Activated T-helper 17 cell treated with anti-CD3 and anti-CD28 coated beads, Interleukin-2, amount 50 U/mL, for 72 hours (primary cell): Measurements from ENCODE around the gene SLC29A3. TPM values are rescaled to one million over a fixed set of nuclear protein-coding genes. Genes with fewer than 3 reads are reported as not detected.

Source experiments
- ATAC-seq: fragments of 150-1000 bp; cut with Tn5 transposase; replicated peaks from 2 replicates; pipeline ENCODE4 v1.10.0; 2021; ENCODE audit warnings: mild to moderate bottlenecking, moderate library complexity
- H3K27ac Mint-ChIP-seq: one replicate; pipeline ENCODE4 v1.8.0; 2022; ENCODE audit warnings: mixed read lengths
- H3K27me3 Mint-ChIP-seq: one replicate; pipeline ENCODE4 v1.8.0; 2022; ENCODE audit warnings: mixed read lengths
- H3K36me3 Mint-ChIP-seq: one replicate; pipeline ENCODE4 v1.8.0; 2022; ENCODE audit warnings: low read depth, mild to moderate bottlenecking, mixed read lengths
- H3K4me1 Mint-ChIP-seq: one replicate; pipeline ENCODE4 v1.8.0; 2022; ENCODE audit warnings: mixed read lengths
- H3K4me3 Mint-ChIP-seq: one replicate; pipeline ENCODE4 v1.8.0; 2022; ENCODE audit warnings: mild to moderate bottlenecking, mixed read lengths
- H3K9me3 Mint-ChIP-seq: one replicate; pipeline ENCODE4 v1.8.0; 2022; ENCODE audit warnings: mixed read lengths
- total RNA-seq, 2 donors: library from RNA; stranded (reverse); gene quantifications; one replicate each; pipeline ENCODE4 v1.2.3, GENCODE V29; 2022

Gene SLC29A3
- total RNA-seq, 2 donors from 2014 or later, result 2.7 to 3.4 TPM

- Mint-ChIP-seq H3K36me3 (peaks cover 30% of the 10 kb centered on the region), H3K27me3 (no peaks in the 10 kb centered on the region), H3K4me3 (no peak overlapping the region), H3K27ac (no peak overlapping the region), H3K4me1 (no peaks in the 10 kb centered on the region), H3K9me3 (no peaks in the 10 kb centered on the region)
- no peak for ATAC-seq
Measured at GRCh38 chr10:71363936-71364335, 44.9 kb downstream of the SLC29A3 start.

GRCh38 chr10:71365366-71365765, 46.3 kb downstream of the SLC29A3 start:
- Mint-ChIP-seq H3K27me3 (no peaks in the 10 kb centered on the region), H3K9me3 (no peaks in the 10 kb centered on the region), H3K4me1 (no peaks in the 10 kb centered on the region), H3K36me3 (peaks cover 21% of the 10 kb centered on the region), H3K4me3 (no peak overlapping the region), H3K27ac (no peak overlapping the region)
- no peak for ATAC-seq

- Mint-ChIP-seq H3K4me1 (no peaks in the 10 kb centered on the region), H3K4me3 (no peak overlapping the region), H3K36me3 (peaks cover 19% of the 10 kb centered on the region), H3K9me3 (no peaks in the 10 kb centered on the region), H3K27me3 (peaks cover 5% of the 10 kb centered on the region), H3K27ac (no peak overlapping the region)
- ATAC-seq, result no peak
Measured at GRCh38 chr10:71366690-71367089, 47.6 kb downstream of the SLC29A3 start.

- Mint-ChIP-seq H3K27me3 (peaks cover 5% of the 10 kb centered on the region), H3K27ac (no peak overlapping the region), H3K36me3 (peaks cover 13% of the 10 kb centered on the region), H3K9me3 (no peaks in the 10 kb centered on the region), H3K4me3 (no peak overlapping the region), H3K4me1 (no peaks in the 10 kb centered on the region)
- no peak for ATAC-seq
Measured at GRCh38 chr10:71367271-71367670, 48.2 kb downstream of the SLC29A3 start.

GRCh38 chr10:71368176-71368575, 49.1 kb downstream of the SLC29A3 start:
- H3K4me1 Mint-ChIP-seq, result no peaks in the 10 kb centered on the region
- H3K27ac Mint-ChIP-seq, result no peak overlapping the region
- ATAC-seq, result no peak
- H3K9me3 Mint-ChIP-seq, result no peaks in the 10 kb centered on the region
- no peak overlapping the region for H3K4me3 Mint-ChIP-seq
- peaks cover 7% of the 10 kb centered on the region for H3K36me3 Mint-ChIP-seq
- H3K27me3 Mint-ChIP-seq, result peaks cover 5% of the 10 kb centered on the region

GRCh38 chr10:71368643-71369042, 49.6 kb downstream of the SLC29A3 start:
- Mint-ChIP-seq H3K27me3 (peaks cover 5% of the 10 kb centered on the region), H3K4me3 (no peak overlapping the region), H3K4me1 (no peaks in the 10 kb centered on the region), H3K27ac (no peak overlapping the region), H3K36me3 (peaks cover 7% of the 10 kb centered on the region), H3K9me3 (no peaks in the 10 kb centered on the region)
- ATAC-seq, result no peak

GRCh38 chr10:71369602-71370001, 50.5 kb downstream of the SLC29A3 start:
- no peaks in the 10 kb centered on the region for H3K9me3 Mint-ChIP-seq
- no peak overlapping the region for H3K4me3 Mint-ChIP-seq
- H3K27me3 Mint-ChIP-seq, result peaks cover 5% of the 10 kb centered on the region
- peaks cover 5% of the 10 kb centered on the region for H3K36me3 Mint-ChIP-seq
- H3K27ac Mint-ChIP-seq, result no peak overlapping the region
- no peak for ATAC-seq
- H3K4me1 Mint-ChIP-seq, result no peaks in the 10 kb centered on the region

GRCh38 chr10:71370031-71370430, 51.0 kb downstream of the SLC29A3 start:
- Mint-ChIP-seq H3K4me3 (no peak overlapping the region), H3K27ac (no peak overlapping the region), H3K27me3 (peaks cover 5% of the 10 kb centered on the region), H3K4me1 (no peaks in the 10 kb centered on the region), H3K9me3 (no peaks in the 10 kb centered on the region), H3K36me3 (peaks cover under 1% of the 10 kb centered on the region)
- ATAC-seq, result no peak

GRCh38 chr10:71371750-71372166, 52.7 kb downstream of the SLC29A3 start:
- Mint-ChIP-seq H3K27ac (no peak overlapping the region), H3K4me3 (no peak overlapping the region), H3K4me1 (no peaks in the 10 kb centered on the region), H3K36me3 (no peaks in the 10 kb centered on the region), H3K9me3 (no peaks in the 10 kb centered on the region), H3K27me3 (peaks cover 5% of the 10 kb centered on the region)
- peak; percentile 74 for ATAC-seq

GRCh38 chr10:71372882-71373495, 53.9 kb downstream of the SLC29A3 start:
- Mint-ChIP-seq H3K27me3 (peaks cover 5% of the 10 kb centered on the region), H3K4me1 (peaks cover 6% of the 10 kb centered on the region), H3K9me3 (no peaks in the 10 kb centered on the region), H3K27ac (no peak overlapping the region), H3K36me3 (no peaks in the 10 kb centered on the region), H3K4me3 (no peak overlapping the region)
- ATAC-seq, result no peak

- Mint-ChIP-seq H3K36me3 (no peaks in the 10 kb centered on the region), H3K4me1 (peaks cover 6% of the 10 kb centered on the region), H3K9me3 (no peaks in the 10 kb centered on the region), H3K27ac (no peak overlapping the region), H3K4me3 (no peak overlapping the region), H3K27me3 (peaks cover 5% of the 10 kb centered on the region)
- ATAC-seq, result no peak
Measured at GRCh38 chr10:71374481-71375233, 55.6 kb downstream of the SLC29A3 start.

- H3K4me3 Mint-ChIP-seq, result peak overlapping the region; percentile 72
- no peak overlapping the region for H3K27ac Mint-ChIP-seq
- H3K36me3 Mint-ChIP-seq, result no peaks in the 10 kb centered on the region
- no peaks in the 10 kb centered on the region for H3K9me3 Mint-ChIP-seq
- peaks cover 5% of the 10 kb centered on the region for H3K27me3 Mint-ChIP-seq
- peaks cover 6% of the 10 kb centered on the region for H3K4me1 Mint-ChIP-seq
- no peak for ATAC-seq
Measured at GRCh38 chr10:71375952-71376351, 56.9 kb downstream of the SLC29A3 start.

GRCh38 chr10:71378336-71379117, 59.5 kb downstream of the SLC29A3 start:
- Mint-ChIP-seq H3K4me3 (no peak overlapping the region), H3K36me3 (no peaks in the 10 kb centered on the region), H3K27ac (no peak overlapping the region), H3K27me3 (no peaks in the 10 kb centered on the region), H3K9me3 (no peaks in the 10 kb centered on the region), H3K4me1 (peaks cover 6% of the 10 kb centered on the region)
- no peak for ATAC-seq

- Mint-ChIP-seq H3K27ac (peak overlapping the region; percentile 29), H3K36me3 (no peaks in the 10 kb centered on the region), H3K4me3 (no peak overlapping the region), H3K9me3 (no peaks in the 10 kb centered on the region), H3K4me1 (peaks cover 6% of the 10 kb centered on the region), H3K27me3 (no peaks in the 10 kb centered on the region)
- no peak for ATAC-seq
Measured at GRCh38 chr10:71379118-71379766, 60.2 kb downstream of the SLC29A3 start.
